ENCODE data around the gene ZSWIM4. TPM values are rescaled to one million over a fixed set of nuclear protein-coding genes. Genes with fewer than 3 reads are reported as not detected.

The ZSWIM4 gene
- total and polyA plus RNA-seq, 8 donors = 2.2 to 14.0 (median 3.9) TPM

GRCh38 chr19:13826652-13827235 lies 31.5 kb downstream of the ZSWIM4 start:
- Histone ChIP-seq H3K4me3 (no peak overlapping the region), H3K9me3 (no peaks in the 10 kb centered on the region), H3K36me3 (peaks cover 0 to 66% (median 61%) of the 10 kb centered on the region in 4 donors), H3K27ac (no peak overlapping the region), H3K27me3 (no peaks in the 10 kb centered on the region), H3K4me1 (no peaks in the 10 kb centered on the region)
- 85 to 95% (median 91%) methylated on average over 9 of the region's 9 CpGs for WGBS, 5 donors
- TF ChIP-seq POLR2A (IDR thresholded peaks at IDR 0.05) (no peak), POLR2AphosphoS5 (IDR thresholded peaks at IDR 0.05) (no peak), EP300 (IDR thresholded peaks at IDR 0.05) (no peak)
- TF ChIP-seq, protein P1, sequence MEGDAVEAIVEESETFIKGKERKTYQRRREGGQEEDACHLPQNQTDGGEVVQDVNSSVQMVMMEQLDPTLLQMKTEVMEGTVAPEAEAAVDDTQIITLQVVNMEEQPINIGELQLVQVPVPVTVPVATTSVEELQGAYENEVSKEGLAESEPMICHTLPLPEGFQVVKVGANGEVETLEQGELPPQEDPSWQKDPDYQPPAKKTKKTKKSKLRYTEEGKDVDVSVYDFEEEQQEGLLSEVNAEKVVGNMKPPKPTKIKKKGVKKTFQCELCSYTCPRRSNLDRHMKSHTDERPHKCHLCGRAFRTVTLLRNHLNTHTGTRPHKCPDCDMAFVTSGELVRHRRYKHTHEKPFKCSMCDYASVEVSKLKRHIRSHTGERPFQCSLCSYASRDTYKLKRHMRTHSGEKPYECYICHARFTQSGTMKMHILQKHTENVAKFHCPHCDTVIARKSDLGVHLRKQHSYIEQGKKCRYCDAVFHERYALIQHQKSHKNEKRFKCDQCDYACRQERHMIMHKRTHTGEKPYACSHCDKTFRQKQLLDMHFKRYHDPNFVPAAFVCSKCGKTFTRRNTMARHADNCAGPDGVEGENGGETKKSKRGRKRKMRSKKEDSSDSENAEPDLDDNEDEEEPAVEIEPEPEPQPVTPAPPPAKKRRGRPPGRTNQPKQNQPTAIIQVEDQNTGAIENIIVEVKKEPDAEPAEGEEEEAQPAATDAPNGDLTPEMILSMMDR (IDR thresholded peaks at IDR 0.05) = no peak
- intact Hi-C loops (cut with DNase I; ENCODE audit: low total_unique reads) = no loop called here
- no peak for DNase-seq

DNA sequence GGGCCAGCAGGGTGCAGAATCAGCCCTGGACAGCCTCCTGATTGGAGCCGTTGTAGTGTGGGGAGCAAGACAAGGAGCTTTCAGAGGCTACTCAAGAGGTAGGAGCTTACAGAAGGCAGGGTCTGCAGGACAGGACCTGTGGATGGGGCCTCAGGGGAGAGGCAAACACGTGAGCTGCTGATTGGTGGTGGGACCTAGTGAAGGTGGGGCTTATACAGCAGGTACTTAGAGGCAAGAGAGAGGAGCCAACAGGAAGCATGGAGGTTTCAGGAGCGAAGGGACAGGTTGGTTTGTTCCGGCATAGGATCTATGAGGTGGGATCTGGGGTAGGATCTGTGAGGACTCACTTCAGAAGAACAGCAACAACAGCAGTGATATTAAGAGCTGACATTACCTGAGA lies 32.4 kb downstream of the ZSWIM4 start:
- Histone ChIP-seq H3K27ac (no peak overlapping the region), H3K9me3 (no peaks in the 10 kb centered on the region), H3K27me3 (no peaks in the 10 kb centered on the region), H3K36me3 (peaks cover 0 to 66% (median 61%) of the 10 kb centered on the region in 4 donors), H3K4me1 (peaks cover 0 to 6% (median under 1%) of the 10 kb centered on the region in 4 donors), H3K4me3 (no peak overlapping the region)
- no peak for DNase-seq
- WGBS, 5 donors = 53 to 74% (median 71%) methylated on average over 4 of the region's 4 CpGs
- intact Hi-C loops (cut with DNase I; ENCODE audit: low total_unique reads) = no loop called here
- TF ChIP-seq, protein P1 (IDR thresholded peaks at IDR 0.05) = peak in 1 of 7 experiments; percentile 10
- TF ChIP-seq POLR2AphosphoS5 (IDR thresholded peaks at IDR 0.05) = no peak
- no peak for TF ChIP-seq POLR2A (IDR thresholded peaks at IDR 0.05)
- TF ChIP-seq EP300 (IDR thresholded peaks at IDR 0.05) = no peak

- no peak overlapping the region for H3K4me3 ChIP-seq
- WGBS, 5 donors = 93 to 96% (median 95%) methylated on average over 23 to 47 of the region's 47 CpGs
- H3K36me3 ChIP-seq = peaks cover 13 to 62% (median 59%) of the 10 kb centered on the region in 4 donors
- DNase-seq = no peak
- no peak overlapping the region for H3K27ac ChIP-seq
- no peak for TF ChIP-seq POLR2AphosphoS5 (IDR thresholded peaks at IDR 0.05)
- TF ChIP-seq, protein P1 (IDR thresholded peaks at IDR 0.05) = no peak
- no peak for TF ChIP-seq POLR2A (IDR thresholded peaks at IDR 0.05)
- H3K27me3 ChIP-seq = no peaks in the 10 kb centered on the region
- peaks cover 19 to 32% (median 25%) of the 10 kb centered on the region in 4 donors for H3K4me1 ChIP-seq
- no peaks in the 10 kb centered on the region for H3K9me3 ChIP-seq
- intact Hi-C loops (cut with DNase I; ENCODE audit: low total_unique reads) = no loop called here
These were observed 35.0 kb downstream of the ZSWIM4 start for GRCh38 chr19:13830114-13830740.

GRCh38 chr19:13830741-13831536 lies 35.7 kb downstream of the ZSWIM4 start:
- intact Hi-C loops (cut with DNase I; ENCODE audit: low total_unique reads) = no loop called here
- TF ChIP-seq, protein P1 (IDR thresholded peaks at IDR 0.05) = no peak
- TF ChIP-seq POLR2AphosphoS5 (IDR thresholded peaks at IDR 0.05) (no peak), POLR2A (IDR thresholded peaks at IDR 0.05) (no peak), EP300 (IDR thresholded peaks at IDR 0.05) (no peak)
- no peak overlapping the region for H3K27ac ChIP-seq
- H3K4me3 ChIP-seq = no peak overlapping the region
- 88 to 93% (median 90%) methylated on average over 25 to 32 of the region's 32 CpGs for WGBS, 5 donors
- no peaks in the 10 kb centered on the region for H3K9me3 ChIP-seq
- DNase-seq = no peak
- peaks cover 24 to 39% (median 31%) of the 10 kb centered on the region in 4 donors for H3K4me1 ChIP-seq
- no peaks in the 10 kb centered on the region for H3K27me3 ChIP-seq
- H3K36me3 ChIP-seq = peaks cover 17 to 63% (median 58%) of the 10 kb centered on the region in 4 donors

Data from stomach (tissue), 9 donors.